H9 (cell line): ENCODE measurements around the gene PPP1R9A. TPM values are rescaled to one million over a fixed set of nuclear protein-coding genes. Genes with fewer than 3 reads are reported as not detected.
A peak's percentile ranks its signal among the peaks of the same experiment; 100 is the strongest.

Experiments used
- DNase-seq: peaks from one replicate; pipeline ENCODE4 v3.0.0-alpha.2; 2017
- H2AFZ ChIP-seq: one replicate; pipeline ENCODE4 v1.6.1; 2013; ENCODE audit warnings: mild to moderate bottlenecking, low read length, control low read depth, moderate library complexity
- H2AK5ac ChIP-seq: 2 replicates; pipeline ENCODE4 v1.6.1; 2013; ENCODE audit warnings: low read length, control low read depth, mixed read lengths; ENCODE audit not compliant: insufficient read length
- H2BK120ac ChIP-seq: one replicate; pipeline ENCODE4 v1.6.1; 2013; ENCODE audit warnings: low read depth, mild to moderate bottlenecking, low read length, control low read depth, inconsistent platforms; ENCODE audit not compliant: poor library complexity, severe bottlenecking
- H2BK12ac ChIP-seq: 2 replicates; pipeline ENCODE4 v1.6.1; 2013; ENCODE audit warnings: low read length, control low read depth, mixed read lengths, low read depth; ENCODE audit not compliant: insufficient read length
- H2BK15ac ChIP-seq: 2 replicates; pipeline ENCODE4 v1.6.1; 2013; ENCODE audit warnings: low read depth, low read length, control low read depth
- H2BK20ac ChIP-seq: one replicate; pipeline ENCODE4 v1.6.1; 2013; ENCODE audit warnings: low read depth, mild to moderate bottlenecking, low read length, control low read depth, inconsistent platforms; ENCODE audit not compliant: poor library complexity, severe bottlenecking
- H2BK5ac ChIP-seq: 2 replicates; pipeline ENCODE4 v1.6.1; 2013; ENCODE audit warnings: low read length, control low read depth, mixed read lengths; ENCODE audit not compliant: insufficient read length
- H3K14ac ChIP-seq: 2 replicates; pipeline ENCODE4 v1.6.1; 2013; ENCODE audit warnings: low read length, control low read depth; ENCODE audit not compliant: insufficient read depth
- H3K18ac ChIP-seq: 2 replicates; pipeline ENCODE4 v1.6.1; 2013; ENCODE audit warnings: low read depth, mild to moderate bottlenecking, mixed read lengths, low read length, control low read depth; ENCODE audit not compliant: insufficient read length
- H3K23ac ChIP-seq: 2 replicates; pipeline ENCODE4 v1.6.1; 2013; ENCODE audit warnings: low read length, control low read depth, mixed read lengths, low read depth; ENCODE audit not compliant: insufficient read length
- H3K23me2 ChIP-seq: 2 replicates; pipeline ENCODE4 v1.6.1; 2013; ENCODE audit warnings: low read depth, mild to moderate bottlenecking, mixed read lengths, low read length, control low read depth; ENCODE audit not compliant: insufficient read length, poor library complexity, severe bottlenecking
- H3K27ac ChIP-seq: 2 replicates; pipeline ENCODE4 v1.5.1; 2013; ENCODE audit warnings: low read length, control low read depth, mixed read lengths, low read depth; ENCODE audit not compliant: insufficient read length
- H3K27me3 ChIP-seq: 2 replicates; pipeline ENCODE4 v1.6.1; 2013; ENCODE audit warnings: low read length, control low read depth, inconsistent platforms; ENCODE audit not compliant: insufficient read depth
- H3K4ac ChIP-seq: 2 replicates; pipeline ENCODE4 v1.6.1; 2013; ENCODE audit warnings: low read depth, mild to moderate bottlenecking, control low read depth, inconsistent platforms, low read length, moderate library complexity
- H3K4me1 ChIP-seq: 2 replicates; pipeline ENCODE4 v1.6.1; 2013; ENCODE audit warnings: low read length, control low read depth, inconsistent platforms; ENCODE audit not compliant: insufficient read depth
- H3K4me2 ChIP-seq: 2 replicates; pipeline ENCODE4 v1.6.1; 2013; ENCODE audit warnings: low read length, control low read depth, mixed read lengths; ENCODE audit not compliant: insufficient read length, insufficient read depth
- H3K56ac ChIP-seq: 2 replicates; pipeline ENCODE4 v1.6.1; 2013; ENCODE audit warnings: low read depth, mild to moderate bottlenecking, mixed read lengths, low read length, control low read depth; ENCODE audit not compliant: insufficient read length
- H3K79me1 ChIP-seq: 2 replicates; pipeline ENCODE4 v1.6.1; 2013; ENCODE audit warnings: low read depth, mild to moderate bottlenecking, moderate library complexity, low read length, control low read depth, inconsistent platforms; ENCODE audit not compliant: insufficient read depth, poor library complexity, severe bottlenecking
- H3K79me2 ChIP-seq: 2 replicates; pipeline ENCODE4 v1.6.1; 2013; ENCODE audit warnings: low read length, control low read depth, inconsistent platforms; ENCODE audit not compliant: insufficient read depth
- H3K9ac ChIP-seq: 2 replicates; pipeline ENCODE4 v1.6.1; 2013; ENCODE audit warnings: low read length, control low read depth, mixed read lengths; ENCODE audit not compliant: insufficient read length; ENCODE audit errors: extremely low read depth
- H3K9me3 ChIP-seq: one replicate; pipeline ENCODE4 v1.6.1; 2013; ENCODE audit warnings: low read depth, low read length, inconsistent platforms; ENCODE audit not compliant: control insufficient read depth
- H3T11ph ChIP-seq: one replicate; pipeline ENCODE4 v1.6.1; 2013; ENCODE audit warnings: mild to moderate bottlenecking, low read length, control low read depth, inconsistent platforms
- H4K20me1 ChIP-seq: one replicate; pipeline ENCODE4 v1.6.1; 2013; ENCODE audit not compliant: control insufficient read depth, insufficient read length, insufficient read depth
- H4K5ac ChIP-seq: 2 replicates; pipeline ENCODE4 v1.6.1; 2013; ENCODE audit warnings: low read depth, mild to moderate bottlenecking, mixed read lengths, low read length, control low read depth; ENCODE audit not compliant: insufficient read length
- H4K8ac ChIP-seq: replicated peaks from 2 replicates; pipeline ENCODE4 v1.6.1; 2013; ENCODE audit warnings: low read length, control low read depth, mixed read lengths, low read depth; ENCODE audit not compliant: insufficient read length
- H4K91ac ChIP-seq: 2 replicates; pipeline ENCODE4 v1.6.1; 2013; ENCODE audit warnings: low read depth, mild to moderate bottlenecking, moderate library complexity, mixed read lengths, low read length, control low read depth; ENCODE audit not compliant: insufficient read length
- H3K27ac Mint-ChIP-seq, 3 experiments: 2 replicates in 2 of 3; 3 replicates in 1 of 3; pipeline ENCODE4 v1.8.0; 2020 to 2021; ENCODE audit warnings: mixed read lengths in 3 of 3, mild to moderate bottlenecking in 1 of 3, moderate library complexity in 1 of 3
- H3K27me3 Mint-ChIP-seq: 2 replicates; pipeline ENCODE4 v1.8.0; 2021; ENCODE audit warnings: low read depth, mild to moderate bottlenecking, moderate library complexity, mixed read lengths
- H3K36me3 Mint-ChIP-seq, 3 experiments: 2 replicates in 2 of 3; 3 replicates in 1 of 3; pipeline ENCODE4 v1.8.0; 2020 to 2021; ENCODE audit warnings: low read depth in 3 of 3, mixed read lengths in 3 of 3; ENCODE audit not compliant: insufficient read depth in 1 of 3
- H3K4me1 Mint-ChIP-seq, 2 experiments: 2 replicates each; pipeline ENCODE4 v1.8.0; 2020; ENCODE audit warnings: mixed read lengths in 2 of 2
- H3K4me3 Mint-ChIP-seq, 2 experiments: 2 replicates in 1 of 2; 3 replicates in 1 of 2; pipeline ENCODE4 v1.8.0; 2020 to 2021; ENCODE audit warnings: mild to moderate bottlenecking in 2 of 2, mixed read lengths in 2 of 2, moderate library complexity in 1 of 2
- H3K9me3 Mint-ChIP-seq, 2 experiments: 2 replicates in 1 of 2; 3 replicates in 1 of 2; pipeline ENCODE4 v1.8.0; 2020; ENCODE audit warnings: mild to moderate bottlenecking in 2 of 2, mixed read lengths in 2 of 2, moderate library complexity in 1 of 2
- WGBS: extraction: QIAGEN DNeasy Blood & Tissue Kit; methylation state at CpG from one replicate; pipeline ENCODE4 v1.1.7; 2013; ENCODE audit warnings: missing lambda C conversion rate, low lambda C conversion rate, mixed read lengths; ENCODE audit not compliant: insufficient read length; ENCODE audit errors: extremely low coverage; 5-methylcytosine and 5-hydroxymethylcytosine counted together
- total RNA-seq: library from RNA; stranded (reverse); gene quantifications from 2 replicates; pipeline ENCODE4 v1.2.1, GENCODE V29; 2021
- TF ChIP-seq, protein P1 (sequence below): fragments of 200-600 bp; sonication (generic); conservative IDR thresholded peaks from 3 replicates; pipeline ENCODE4 v1.8.0; 2021; ENCODE audit warnings: antibody characterized with exemption, mild to moderate bottlenecking

The PPP1R9A gene
- total RNA-seq, 1 experiment from 2014 or later: 17.0 TPM

- no peak overlapping the region for H4K91ac ChIP-seq
- H4K20me1 ChIP-seq: no peaks in the 10 kb centered on the region
- H2AFZ ChIP-seq: no peak overlapping the region
- Mint-ChIP-seq H3K4me1 (no peaks in the 10 kb centered on the region), H3K4me3 (no peak overlapping the region), H3K36me3 (peaks cover 0 to 4% (median 0%) of the 10 kb centered on the region in 3 experiments; a peak in 1 of 7 replicates), H3K27ac (no peak overlapping the region), H3K27me3 (no peaks in the 10 kb centered on the region), H3K9me3 (no peaks in the 10 kb centered on the region)
- no peak overlapping the region for H3K18ac ChIP-seq
- H2AK5ac ChIP-seq: no peak overlapping the region
- H3K27ac ChIP-seq: no peak overlapping the region
- no peak overlapping the region for H3K9ac ChIP-seq
- no peak overlapping the region for H3K23ac ChIP-seq
- TF ChIP-seq, protein P1, sequence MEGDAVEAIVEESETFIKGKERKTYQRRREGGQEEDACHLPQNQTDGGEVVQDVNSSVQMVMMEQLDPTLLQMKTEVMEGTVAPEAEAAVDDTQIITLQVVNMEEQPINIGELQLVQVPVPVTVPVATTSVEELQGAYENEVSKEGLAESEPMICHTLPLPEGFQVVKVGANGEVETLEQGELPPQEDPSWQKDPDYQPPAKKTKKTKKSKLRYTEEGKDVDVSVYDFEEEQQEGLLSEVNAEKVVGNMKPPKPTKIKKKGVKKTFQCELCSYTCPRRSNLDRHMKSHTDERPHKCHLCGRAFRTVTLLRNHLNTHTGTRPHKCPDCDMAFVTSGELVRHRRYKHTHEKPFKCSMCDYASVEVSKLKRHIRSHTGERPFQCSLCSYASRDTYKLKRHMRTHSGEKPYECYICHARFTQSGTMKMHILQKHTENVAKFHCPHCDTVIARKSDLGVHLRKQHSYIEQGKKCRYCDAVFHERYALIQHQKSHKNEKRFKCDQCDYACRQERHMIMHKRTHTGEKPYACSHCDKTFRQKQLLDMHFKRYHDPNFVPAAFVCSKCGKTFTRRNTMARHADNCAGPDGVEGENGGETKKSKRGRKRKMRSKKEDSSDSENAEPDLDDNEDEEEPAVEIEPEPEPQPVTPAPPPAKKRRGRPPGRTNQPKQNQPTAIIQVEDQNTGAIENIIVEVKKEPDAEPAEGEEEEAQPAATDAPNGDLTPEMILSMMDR: no peak
- DNase-seq: peak; percentile 28
- no peak overlapping the region for H3K4ac ChIP-seq
- H3K9me3 ChIP-seq: no peaks in the 10 kb centered on the region
- no peak overlapping the region for H4K5ac ChIP-seq
- H3K56ac ChIP-seq: no peak overlapping the region
- H3K27me3 ChIP-seq: no peaks in the 10 kb centered on the region
- H3K14ac ChIP-seq: no peak overlapping the region
- H2BK5ac ChIP-seq: no peak overlapping the region
- no peak overlapping the region for H2BK120ac ChIP-seq
- H3K79me2 ChIP-seq: no peaks in the 10 kb centered on the region; the same call in 1 of the 2 replicates
- no peak overlapping the region for H3K4me2 ChIP-seq
- WGBS: no CpG with 5 or more reads among the region's 8 CpGs
- H3K79me1 ChIP-seq: no peaks in the 10 kb centered on the region
- H4K8ac ChIP-seq: no peak overlapping the region
- no peaks in the 10 kb centered on the region for H3K23me2 ChIP-seq
- H2BK15ac ChIP-seq: no peak overlapping the region
- no peak overlapping the region for H3T11ph ChIP-seq
- H3K4me1 ChIP-seq: no peaks in the 10 kb centered on the region
- H2BK20ac ChIP-seq: no peak overlapping the region
- H2BK12ac ChIP-seq: no peak overlapping the region
Observed at GRCh38 chr7:95157381-95157780, 250.0 kb downstream of the PPP1R9A start.
